GM12878 (cell line): ENCODE data around the gene CRIM1.

ENCODE experiments used
- BCL11A ChIP-seq: IDR thresholded peaks from 2 replicates; pipeline ENCODE4 v1.6.1; 2011; ENCODE audit warnings: low read depth, low read length
- BHLHE40 ChIP-seq, 2 experiments: fragments of 450-650 bp in 1 of 2; IDR thresholded peaks; 2 replicates each; pipeline ENCODE4 v1.6.1; 2011 to 2017; ENCODE audit warnings: low read depth in 2 of 2, borderline replicate concordance in 1 of 2, improper control_type of control experiment in 1 of 2, low read length in 1 of 2, mild to moderate bottlenecking in 1 of 2
- CREB1 ChIP-seq: IDR thresholded peaks from 2 replicates; pipeline ENCODE4 v1.6.1; 2012; ENCODE audit warnings: low read depth, mild to moderate bottlenecking, inconsistent platforms
- CTCF ChIP-seq, 3 experiments: IDR thresholded peaks in 2 of 3; conservative IDR thresholded peaks in 1 of 3; 2 replicates each; pipeline ENCODE4 v1.5.1; 2011; ENCODE audit warnings: low read depth in 3 of 3, low read length in 3 of 3, mild to moderate bottlenecking in 3 of 3, control low read depth in 2 of 3, moderate library complexity in 2 of 3, inconsistent platforms in 1 of 3, mixed read lengths in 1 of 3; ENCODE audit not compliant: control insufficient read depth in 2 of 3, insufficient read depth in 1 of 3; ENCODE audit errors: extremely low read depth in 1 of 3
- EP300 ChIP-seq, 2 experiments: fragments of 150-350 bp in 1 of 2; IDR thresholded peaks; 2 replicates each; pipeline ENCODE4 v1.6.1; 2011 to 2012; ENCODE audit warnings: low read depth in 2 of 2, low read length in 2 of 2, borderline replicate concordance in 1 of 2, improper control_type of control experiment in 1 of 2, inconsistent platforms in 1 of 2; ENCODE audit not compliant: control insufficient read depth in 1 of 2
- SREBF2 ChIP-seq: IDR thresholded peaks from 2 replicates; pipeline ENCODE4 v1.6.1; 2012; ENCODE audit warnings: mild to moderate bottlenecking, low read length
- TBL1XR1 ChIP-seq: IDR thresholded peaks from 2 replicates; pipeline ENCODE4 v1.6.1; 2012; ENCODE audit warnings: low read depth, low read length, improper control_type of control experiment
- TCF12 ChIP-seq: IDR thresholded peaks from 2 replicates; pipeline ENCODE4 v1.6.1; 2011; ENCODE audit warnings: low read depth, mild to moderate bottlenecking, low read length

- TF ChIP-seq TBL1XR1 (no peak), TCF12 (no peak), EP300 (IDR thresholded peaks at IDR 0.05; ENCODE audit: borderline replicate concordance in 1 of 2, control insufficient read depth in 1 of 2, low read depth in 2 of 2, low read length in 2 of 2) (no peak), BCL11A (no peak), SREBF2 (no peak), CTCF (IDR thresholded peaks at IDR 0.05 in 2 of 3, conservative IDR thresholded peaks at IDR 0.05 in 1 of 3; ENCODE audit: control insufficient read depth in 2 of 3, extremely low read depth in 1 of 3, insufficient read depth in 1 of 3, low read depth in 3 of 3, low read length in 3 of 3) (no peak), BHLHE40 (IDR thresholded peaks at IDR 0.05; ENCODE audit: borderline replicate concordance in 1 of 2, low read depth in 2 of 2, low read length in 1 of 2) (no peak), CREB1 (no peak)
Observed at GRCh38 chr2:36371928-36372391, 16.4 kb downstream of the CRIM1 start.
